Loucy (cell line): ENCODE results near the gene ADARB2.

Experiments used
- CTCF ChIP-seq: fragments of 200-600 bp; sonication (generic); conservative IDR thresholded peaks from 2 replicates; pipeline ENCODE4 v1.5.1; 2014; ENCODE audit warnings: mild to moderate bottlenecking, antibody characterized with exemption, low read length
- EZH2phosphoT487 ChIP-seq: fragments of 200-600 bp; IDR thresholded peaks from 2 replicates; pipeline ENCODE4 v1.6.1; 2018; ENCODE audit warnings: antibody characterized with exemption, mild to moderate bottlenecking, moderate library complexity, borderline replicate concordance

DNA sequence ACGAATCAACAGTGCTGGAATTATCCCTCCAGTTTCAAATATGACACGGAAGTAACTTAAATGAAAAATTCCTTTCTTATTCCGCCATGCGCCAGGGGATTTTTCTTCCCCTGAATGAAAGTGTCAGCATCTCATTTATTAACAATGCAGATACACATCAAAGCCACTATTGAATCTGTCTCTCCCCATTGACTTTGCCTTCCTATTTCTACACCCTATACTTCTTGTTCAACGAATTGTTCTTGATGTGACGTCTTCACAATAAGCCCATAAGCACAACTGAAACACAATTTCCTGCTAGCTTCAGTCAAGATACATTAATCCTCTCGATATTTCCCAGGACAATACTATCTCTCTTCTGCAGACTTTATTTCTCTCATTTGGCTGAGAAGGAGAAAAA lies 253.5 kb downstream of the ADARB2 start:
- TF ChIP-seq CTCF (no peak), EZH2phosphoT487 (no peak)
